ENCODE data around the gene INAFM2.
A peak's percentile ranks its signal among the peaks of the same experiment; 100 is the strongest.

DNA sequence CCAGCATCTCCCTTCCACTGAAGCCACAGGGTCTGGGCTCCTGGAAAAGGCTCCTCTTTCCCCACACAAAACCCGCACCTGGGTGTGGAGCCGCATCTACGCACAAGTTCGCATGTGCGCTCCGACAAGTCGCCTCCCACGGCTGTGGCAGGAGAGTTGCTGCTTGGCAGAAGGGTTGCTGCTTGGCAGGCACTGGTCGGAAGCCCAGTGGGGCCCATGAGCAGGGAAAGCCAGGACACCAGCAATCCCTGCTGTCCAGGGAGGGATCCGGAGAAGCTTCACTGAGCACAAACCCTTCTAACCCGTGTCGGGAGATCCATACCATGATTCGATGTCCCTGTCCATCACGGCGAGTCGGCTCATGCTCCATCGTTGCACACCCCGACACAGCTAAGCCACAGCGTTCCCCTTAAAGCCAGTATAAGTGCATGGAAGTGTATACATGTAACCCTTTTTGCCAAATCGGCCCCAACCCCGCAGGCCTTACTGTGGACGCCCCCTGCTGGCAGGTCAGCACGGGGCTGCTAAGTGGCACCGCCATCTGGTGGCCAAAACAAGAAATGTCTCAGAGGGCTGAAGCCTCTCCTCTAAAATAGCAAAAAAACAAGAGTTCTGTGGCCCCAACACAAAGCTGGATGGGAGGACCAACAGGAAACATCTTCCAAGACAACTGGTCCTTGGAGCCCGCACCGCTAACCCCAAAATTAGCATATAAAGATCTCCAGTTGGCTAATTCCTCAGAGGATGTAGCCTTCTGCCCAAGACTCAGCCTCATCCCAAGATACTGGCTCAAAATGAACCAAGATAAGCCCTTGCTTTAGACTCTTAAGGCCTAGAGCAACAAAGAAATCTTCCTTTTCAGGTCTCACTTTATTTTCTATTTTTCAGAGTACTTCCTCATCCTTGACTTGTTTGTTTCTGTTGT lies 48.9 kb upstream of the INAFM2 start:
- TF ChIP-seq, protein P1, sequence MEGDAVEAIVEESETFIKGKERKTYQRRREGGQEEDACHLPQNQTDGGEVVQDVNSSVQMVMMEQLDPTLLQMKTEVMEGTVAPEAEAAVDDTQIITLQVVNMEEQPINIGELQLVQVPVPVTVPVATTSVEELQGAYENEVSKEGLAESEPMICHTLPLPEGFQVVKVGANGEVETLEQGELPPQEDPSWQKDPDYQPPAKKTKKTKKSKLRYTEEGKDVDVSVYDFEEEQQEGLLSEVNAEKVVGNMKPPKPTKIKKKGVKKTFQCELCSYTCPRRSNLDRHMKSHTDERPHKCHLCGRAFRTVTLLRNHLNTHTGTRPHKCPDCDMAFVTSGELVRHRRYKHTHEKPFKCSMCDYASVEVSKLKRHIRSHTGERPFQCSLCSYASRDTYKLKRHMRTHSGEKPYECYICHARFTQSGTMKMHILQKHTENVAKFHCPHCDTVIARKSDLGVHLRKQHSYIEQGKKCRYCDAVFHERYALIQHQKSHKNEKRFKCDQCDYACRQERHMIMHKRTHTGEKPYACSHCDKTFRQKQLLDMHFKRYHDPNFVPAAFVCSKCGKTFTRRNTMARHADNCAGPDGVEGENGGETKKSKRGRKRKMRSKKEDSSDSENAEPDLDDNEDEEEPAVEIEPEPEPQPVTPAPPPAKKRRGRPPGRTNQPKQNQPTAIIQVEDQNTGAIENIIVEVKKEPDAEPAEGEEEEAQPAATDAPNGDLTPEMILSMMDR (IDR thresholded peaks at IDR 0.05): peak in 2 of 3 experiments; percentile 100
- peak in 1 of 2 donors; percentile 62 for TF ChIP-seq POLR2AphosphoS5 (IDR thresholded peaks at IDR 0.05)
- no peak for TF ChIP-seq POLR2A (IDR thresholded peaks at IDR 0.05; ENCODE audit: low read depth)

Measured in esophagus muscularis mucosa (tissue), 3 donors.